HG03521 (cell line): ENCODE measurements around the gene STRN4.

Source experiments
- ATAC-seq: cut with Tn5 transposase; IDR thresholded peaks from one replicate; pipeline ENCODE4 v1.9.1; 2021; ENCODE audit warnings: mild to moderate bottlenecking, moderate library complexity; ENCODE audit not compliant: unreplicated experiment

The STRN4 gene

GRCh38 chr19:46726551-46726950, 19.7 kb downstream of the STRN4 start:
- no peak for ATAC-seq

- no peak for ATAC-seq
These were observed 20.3 kb downstream of the STRN4 start for GRCh38 chr19:46725859-46726393.

GRCh38 chr19:46725036-46725820, 21.0 kb downstream of the STRN4 start:
- ATAC-seq = no peak

- ATAC-seq = no peak
These were observed 21.8 kb downstream of the STRN4 start for GRCh38 chr19:46724468-46724867.

GRCh38 chr19:46723471-46723870, 22.8 kb downstream of the STRN4 start:
- ATAC-seq = no peak

GRCh38 chr19:46723023-46723461, 23.2 kb downstream of the STRN4 start:
- ATAC-seq = no peak

GRCh38 chr19:46722421-46723022, 23.7 kb downstream of the STRN4 start:
- no peak for ATAC-seq

GRCh38 chr19:46722004-46722380, 24.3 kb downstream of the STRN4 start:
- ATAC-seq = no peak

GRCh38 chr19:46721269-46722003, 24.8 kb downstream of the STRN4 start:
- ATAC-seq = no peak

GRCh38 chr19:46720503-46721239, 25.6 kb downstream of the STRN4 start:
- no peak for ATAC-seq

- ATAC-seq = no peak
These were observed 26.4 kb downstream of the STRN4 start for GRCh38 chr19:46719629-46720502.

- no peak for ATAC-seq
These were observed 27.2 kb downstream of the STRN4 start for GRCh38 chr19:46718934-46719622.

GRCh38 chr19:46718157-46718933, 27.9 kb downstream of the STRN4 start:
- no peak for ATAC-seq

GRCh38 chr19:46717716-46718143, 28.5 kb downstream of the STRN4 start:
- ATAC-seq = no peak

- ATAC-seq = peak; percentile 39
These were observed 29.1 kb downstream of the STRN4 start, which contains the start of gene PRKD2 for GRCh38 chr19:46717034-46717715. Gene PRKD2 (minus strand): TSS chr19:46717114. CDS start chr19:46716370, 744 bp downstream.

- ATAC-seq = peak; percentile 2
These were observed 29.6 kb downstream of the STRN4 start for GRCh38 chr19:46716672-46717033.

- ATAC-seq = no peak
These were observed 30.1 kb downstream of the STRN4 start for GRCh38 chr19:46715975-46716671.
